Kidney (tissue), 14 donors: Measurements from ENCODE around the gene ARVCF. TPM values are rescaled to one million over a fixed set of nuclear protein-coding genes. Genes with fewer than 3 reads are reported as not detected.

Experiments used
- DNase-seq, 5 donors: peaks; one replicate each; pipeline ENCODE4 v3.0.0-alpha.2; 2013 to 2020
- FAIRE-seq: peaks from 2 replicates; lab custom pipeline; 2012; peaks lifted over from hg19 to GRCh38; lab: Jason Lieb, UNC
- H3K27ac ChIP-seq, 2 donors: one replicate each; pipeline ENCODE4 v1.7.0; 2013; ENCODE audit warnings: low read depth in 2 of 2, low read length in 2 of 2, inconsistent platforms in 1 of 2
- H3K27me3 ChIP-seq: one replicate; pipeline ENCODE4 v1.7.1; 2013; ENCODE audit warnings: low read length, inconsistent platforms; ENCODE audit not compliant: control insufficient read depth, insufficient read depth
- H3K36me3 ChIP-seq, 3 donors: one replicate each; pipeline versions ENCODE4 v1.7.0 to v1.7.1; 2013; ENCODE audit warnings: low read length in 3 of 3, control low read depth in 1 of 3, inconsistent platforms in 1 of 3; ENCODE audit not compliant: insufficient read depth in 3 of 3, control insufficient read depth in 2 of 3
- H3K4me1 ChIP-seq, 3 donors: one replicate each; pipeline versions ENCODE4 v1.7.0 to v1.7.1; 2013; ENCODE audit warnings: low read length in 3 of 3, inconsistent platforms in 1 of 3, low read depth in 1 of 3; ENCODE audit not compliant: control insufficient read depth in 2 of 3, insufficient read depth in 2 of 3
- H3K4me3 ChIP-seq, 3 donors: one replicate each; pipeline versions ENCODE4 v1.7.0 to v1.8.1; 2013; ENCODE audit warnings: low read length in 3 of 3, control low read depth in 1 of 3, inconsistent platforms in 1 of 3
- H3K9ac ChIP-seq, 3 donors: one replicate each; pipeline versions ENCODE4 v1.7.0 to v1.7.1; 2013; ENCODE audit warnings: low read length in 3 of 3, control low read depth in 1 of 3, inconsistent platforms in 1 of 3
- H3K9me3 ChIP-seq, 3 donors: one replicate each; pipeline versions ENCODE4 v1.7.0 to v1.7.1; 2013; ENCODE audit warnings: low read length in 3 of 3, control low read depth in 1 of 3, inconsistent platforms in 1 of 3; ENCODE audit not compliant: control insufficient read depth in 2 of 3, insufficient read depth in 1 of 3
- intact Hi-C: fragments of 100-400 bp; cut with DNase I; formaldehyde crosslinking; loops from one replicate; pipeline ENCODE4 v1.11.1; 2022
- polyA plus RNA-seq: library from polyadenylated mRNA; stranded (reverse); fragments of 350-450 nt; fragmentation: Illumina TruSeq; extraction: RNeasy Lipid Tissue Mini Kit (QIAGEN cat#74804); gene quantifications from one replicate; pipeline ENCODE4 v1.2.3, GENCODE V29; 2014; ENCODE audit warnings: low read depth, low replicate concordance; ENCODE audit not compliant: insufficient read depth
- total RNA-seq: library from RNA; stranded (reverse); fragmentation: NEBNext Ultra II Directional; extraction: Animal tissue kit (Norgen Biotek cat#: 25700); gene quantifications from one replicate; pipeline ENCODE4 v1.2.1, GENCODE V29; 2021
- TF ChIP-seq, protein P1 (sequence below): IDR thresholded peaks from 3 replicates; pipeline ENCODE4 v1.5.1; 2012; ENCODE audit warnings: mild to moderate bottlenecking, moderate library complexity, borderline replicate concordance; ENCODE audit not compliant: insufficient read depth; ENCODE audit errors: extremely low read depth
- donor health status: control.
- donor health status: control.
- donor health status: control.
- donor health status: control.
- donor health status: control.
- donor health status: DM: yes; HTN: yes; CAD: no.
- donor health status: Normal renal cell carcinoma (clear cell type).

Gene ARVCF
- total and polyA plus RNA-seq, 2 donors from 2014 or later: 16.0 to 21.9 TPM

DNA sequence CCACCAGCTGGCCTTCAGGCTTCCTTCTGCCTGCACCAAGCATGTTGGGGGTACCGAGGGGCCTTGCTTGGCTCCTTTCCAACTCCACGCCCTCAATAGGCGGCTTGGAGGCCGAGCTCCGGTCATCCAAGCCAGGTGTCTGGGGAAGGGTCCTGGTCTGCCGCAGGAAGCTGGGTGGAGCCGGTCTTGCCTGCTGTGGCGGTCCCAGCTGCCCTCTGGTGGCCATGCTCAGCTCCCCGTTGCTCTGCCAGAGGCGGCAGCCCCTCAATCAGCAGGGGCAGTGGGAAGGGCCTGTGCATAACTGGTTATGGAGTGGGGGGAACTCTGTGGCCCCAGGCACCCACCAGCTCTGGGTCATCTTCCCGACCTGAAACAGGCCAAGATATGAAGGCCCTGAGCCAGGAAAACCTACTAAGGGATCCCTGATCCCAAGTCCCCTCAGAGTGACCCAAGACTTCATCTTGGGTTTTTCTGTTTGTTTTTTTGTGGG lies 3.2 kb downstream of the ARVCF start:
- no peak overlapping the region for H3K4me3 ChIP-seq
- H3K27me3 ChIP-seq: peaks cover 11% of the 10 kb centered on the region
- intact Hi-C loops: loop anchor here (5.0 kb wide), 1 partner anchor 36 kb away; no protein-coding TSS in a partner anchor
- DNase-seq (peak; percentile 83 to 91 (median 88)), FAIRE-seq (no peak)
- H3K4me1 ChIP-seq: peaks cover 0 to 27% (median 11%) of the 10 kb centered on the region in 3 donors
- no peak overlapping the region for H3K9ac ChIP-seq
- no peaks in the 10 kb centered on the region for H3K36me3 ChIP-seq
- no peaks in the 10 kb centered on the region for H3K9me3 ChIP-seq
- no peak overlapping the region for H3K27ac ChIP-seq
- TF ChIP-seq, protein P1, sequence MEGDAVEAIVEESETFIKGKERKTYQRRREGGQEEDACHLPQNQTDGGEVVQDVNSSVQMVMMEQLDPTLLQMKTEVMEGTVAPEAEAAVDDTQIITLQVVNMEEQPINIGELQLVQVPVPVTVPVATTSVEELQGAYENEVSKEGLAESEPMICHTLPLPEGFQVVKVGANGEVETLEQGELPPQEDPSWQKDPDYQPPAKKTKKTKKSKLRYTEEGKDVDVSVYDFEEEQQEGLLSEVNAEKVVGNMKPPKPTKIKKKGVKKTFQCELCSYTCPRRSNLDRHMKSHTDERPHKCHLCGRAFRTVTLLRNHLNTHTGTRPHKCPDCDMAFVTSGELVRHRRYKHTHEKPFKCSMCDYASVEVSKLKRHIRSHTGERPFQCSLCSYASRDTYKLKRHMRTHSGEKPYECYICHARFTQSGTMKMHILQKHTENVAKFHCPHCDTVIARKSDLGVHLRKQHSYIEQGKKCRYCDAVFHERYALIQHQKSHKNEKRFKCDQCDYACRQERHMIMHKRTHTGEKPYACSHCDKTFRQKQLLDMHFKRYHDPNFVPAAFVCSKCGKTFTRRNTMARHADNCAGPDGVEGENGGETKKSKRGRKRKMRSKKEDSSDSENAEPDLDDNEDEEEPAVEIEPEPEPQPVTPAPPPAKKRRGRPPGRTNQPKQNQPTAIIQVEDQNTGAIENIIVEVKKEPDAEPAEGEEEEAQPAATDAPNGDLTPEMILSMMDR: peak; percentile 86

DNA sequence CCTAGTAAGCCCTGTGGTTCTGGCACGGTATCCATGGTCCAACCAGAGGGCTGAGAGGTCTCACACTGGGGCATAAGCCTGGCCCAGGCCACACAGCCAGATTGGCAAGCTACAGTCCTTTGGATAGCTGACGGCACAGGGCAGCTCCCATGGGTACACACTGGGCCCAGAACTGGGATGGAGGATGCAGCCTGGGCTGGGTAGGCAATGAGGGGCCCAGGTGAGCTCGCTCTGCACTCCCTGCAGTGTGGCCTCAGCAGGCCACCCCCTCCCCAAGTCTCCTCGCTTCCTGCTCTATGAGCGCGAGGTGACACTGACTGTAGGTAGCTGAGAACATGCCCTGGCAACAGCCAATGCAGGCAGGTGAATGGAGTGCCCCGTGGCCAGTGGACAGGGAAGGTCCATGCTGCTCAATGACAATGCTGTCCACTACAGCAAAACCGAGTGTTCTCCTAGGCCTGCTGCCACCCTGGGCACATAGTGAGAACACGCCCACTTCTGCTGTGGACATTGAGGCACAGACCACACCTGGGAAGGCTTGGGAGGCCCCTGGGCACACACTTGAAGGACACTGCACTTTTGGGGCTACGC lies 3.8 kb downstream of the ARVCF start:
- peak in 1 of 5 donors; percentile 64 for DNase-seq
- no peak for FAIRE-seq
- Histone ChIP-seq H3K27ac (no peak overlapping the region), H3K4me3 (no peak overlapping the region), H3K36me3 (no peaks in the 10 kb centered on the region), H3K4me1 (peaks cover 0 to 27% (median 11%) of the 10 kb centered on the region in 3 donors), H3K9me3 (no peaks in the 10 kb centered on the region), H3K9ac (no peak overlapping the region), H3K27me3 (peaks cover 7% of the 10 kb centered on the region)
- TF ChIP-seq, protein P1: no peak
- intact Hi-C loops: loop anchor here (5.0 kb wide), 1 partner anchor 36 kb away; no protein-coding TSS in a partner anchor

DNA sequence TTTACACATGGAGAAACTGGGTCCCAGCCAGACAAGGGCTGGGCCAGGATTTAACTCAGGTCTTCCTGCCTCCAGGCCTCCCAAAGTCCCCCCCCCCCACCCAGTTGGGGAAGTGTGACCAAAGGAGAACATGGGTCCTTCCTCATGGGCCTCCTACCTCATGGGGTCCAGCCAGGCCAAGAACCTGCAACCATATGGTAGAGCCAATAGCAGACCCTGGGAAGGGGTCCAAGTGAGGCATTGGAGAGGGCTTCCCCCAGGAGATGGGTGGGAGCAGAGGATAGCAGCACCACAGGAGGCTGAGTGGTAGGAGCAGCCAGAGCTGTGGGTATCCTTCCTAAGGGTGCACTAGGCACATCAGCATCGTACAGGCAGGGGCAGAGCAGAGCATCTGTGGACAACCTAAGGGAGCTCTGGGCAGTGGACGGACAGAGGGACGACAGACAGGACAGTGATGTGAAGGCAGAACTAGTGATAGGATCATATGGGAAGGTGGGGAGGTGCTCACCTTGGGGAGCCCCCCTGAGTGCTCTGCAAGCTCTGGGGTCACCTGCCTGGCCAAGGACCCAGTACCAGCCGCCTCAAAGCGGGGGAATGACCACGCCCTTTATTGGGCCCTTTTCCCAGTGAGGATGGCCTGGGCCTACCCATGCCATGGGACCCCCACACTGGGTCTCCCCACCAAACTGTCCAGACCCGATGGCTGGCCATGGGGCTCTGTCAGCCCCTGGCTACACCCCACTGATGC lies 4.5 kb downstream of the ARVCF start:
- H3K4me1 ChIP-seq: peaks cover 0 to 22% (median 11%) of the 10 kb centered on the region in 3 donors
- intact Hi-C loops: loop anchor here (5.0 kb wide), 1 partner anchor 35 kb away; no protein-coding TSS in a partner anchor
- no peaks in the 10 kb centered on the region for H3K9me3 ChIP-seq
- TF ChIP-seq, protein P1: no peak
- DNase-seq (peak in 2 of 5 donors; percentile 45 to 59), FAIRE-seq (no peak)
- no peak overlapping the region for H3K9ac ChIP-seq
- no peaks in the 10 kb centered on the region for H3K36me3 ChIP-seq
- H3K4me3 ChIP-seq: no peak overlapping the region
- peaks cover 2% of the 10 kb centered on the region for H3K27me3 ChIP-seq
- H3K27ac ChIP-seq: no peak overlapping the region
